Tibial nerve (tissue), 4 donors: Measurements from ENCODE around the gene SAMD3. TPM values are rescaled to one million over a fixed set of nuclear protein-coding genes. Genes with fewer than 3 reads are reported as not detected.

Experiments
- DNase-seq, 2 donors: peaks; one replicate each; pipeline ENCODE4 v3.0.0-alpha.2; 2019; ENCODE audit warnings: low spot score in 2 of 2
- H3K27ac ChIP-seq, 4 donors: fragments of 200-600 bp; sonication (generic) in 3 of 4; one replicate each; pipeline ENCODE4 v1.5.1; 2017 to 2019; ENCODE audit warnings: mild to moderate bottlenecking in 1 of 4
- H3K27me3 ChIP-seq, 2 donors: fragments of 200-600 bp; sonication (generic) in 1 of 2; one replicate each; pipeline versions ENCODE4 v1.5.1 to v1.6.0; 2017 to 2019
- H3K36me3 ChIP-seq, 3 donors: fragments of 200-600 bp; sonication (generic); one replicate each; pipeline ENCODE4 v1.5.1; 2018 to 2019
- H3K4me1 ChIP-seq, 4 donors: fragments of 200-600 bp; sonication (generic) in 3 of 4; one replicate each; pipeline ENCODE4 v1.5.1; 2017 to 2019
- H3K4me3 ChIP-seq, 4 donors: fragments of 200-600 bp; sonication (generic) in 3 of 4; one replicate each; pipeline ENCODE4 v1.5.1; 2017 to 2019; ENCODE audit warnings: mild to moderate bottlenecking in 1 of 4, moderate library complexity in 1 of 4
- H3K9me3 ChIP-seq, 4 donors: fragments of 200-600 bp; sonication (generic) in 3 of 4; one replicate each; pipeline ENCODE4 v1.5.1; 2017 to 2019
- EP300 ChIP-seq, 2 donors: sonication (generic); formaldehyde crosslinking; IDR thresholded peaks; one replicate each; pipeline ENCODE4 v1.6.1; 2017; ENCODE audit warnings: antibody characterized with exemption in 2 of 2, mild to moderate bottlenecking in 1 of 2
- POLR2A ChIP-seq, 2 donors: fragments of 450-650 bp; IDR thresholded peaks; one replicate each; pipeline ENCODE4 v1.6.1; 2017; ENCODE audit warnings: antibody characterized with exemption in 2 of 2, mild to moderate bottlenecking in 2 of 2, moderate library complexity in 2 of 2
- WGBS, 2 donors: methylation state at CpG; one replicate each; pipeline ENCODE4 v1.1.5; 2018; 5-methylcytosine and 5-hydroxymethylcytosine counted together
- total RNA-seq, 4 donors: library from RNA; depleted of rRNA; stranded (reverse); fragments of >200 nt; gene quantifications; one replicate each; pipeline ENCODE4 v1.1.0, GENCODE V29; 2016
- TF ChIP-seq, protein P1 (sequence below), 5 experiments: fragments of 200-600 bp in 3 of 5; fragments of 450-650 bp in 2 of 5; sonication (generic) in 3 of 5; IDR thresholded peaks; one replicate each; pipeline ENCODE4 v1.5.1; 2016 to 2019; ENCODE audit warnings: antibody characterized with exemption in 5 of 5, mild to moderate bottlenecking in 3 of 5, moderate library complexity in 2 of 5

The SAMD3 gene
- total RNA-seq, 4 donors from 2014 or later, result 0.44 to 4.0 (median 1.4) TPM

GRCh38 chr6:130159956-130160355, 62.8 kb downstream of the SAMD3 start:
- Histone ChIP-seq H3K4me3 (no peak overlapping the region), H3K27ac (no peak overlapping the region), H3K36me3 (no peaks in the 10 kb centered on the region), H3K4me1 (no peaks in the 10 kb centered on the region), H3K27me3 (no peaks in the 10 kb centered on the region), H3K9me3 (peaks cover 0 to 21% (median 0%) of the 10 kb centered on the region in 4 donors)
- TF ChIP-seq EP300 (IDR thresholded peaks at IDR 0.05) (no peak), POLR2A (IDR thresholded peaks at IDR 0.05) (no peak)
- TF ChIP-seq, protein P1, sequence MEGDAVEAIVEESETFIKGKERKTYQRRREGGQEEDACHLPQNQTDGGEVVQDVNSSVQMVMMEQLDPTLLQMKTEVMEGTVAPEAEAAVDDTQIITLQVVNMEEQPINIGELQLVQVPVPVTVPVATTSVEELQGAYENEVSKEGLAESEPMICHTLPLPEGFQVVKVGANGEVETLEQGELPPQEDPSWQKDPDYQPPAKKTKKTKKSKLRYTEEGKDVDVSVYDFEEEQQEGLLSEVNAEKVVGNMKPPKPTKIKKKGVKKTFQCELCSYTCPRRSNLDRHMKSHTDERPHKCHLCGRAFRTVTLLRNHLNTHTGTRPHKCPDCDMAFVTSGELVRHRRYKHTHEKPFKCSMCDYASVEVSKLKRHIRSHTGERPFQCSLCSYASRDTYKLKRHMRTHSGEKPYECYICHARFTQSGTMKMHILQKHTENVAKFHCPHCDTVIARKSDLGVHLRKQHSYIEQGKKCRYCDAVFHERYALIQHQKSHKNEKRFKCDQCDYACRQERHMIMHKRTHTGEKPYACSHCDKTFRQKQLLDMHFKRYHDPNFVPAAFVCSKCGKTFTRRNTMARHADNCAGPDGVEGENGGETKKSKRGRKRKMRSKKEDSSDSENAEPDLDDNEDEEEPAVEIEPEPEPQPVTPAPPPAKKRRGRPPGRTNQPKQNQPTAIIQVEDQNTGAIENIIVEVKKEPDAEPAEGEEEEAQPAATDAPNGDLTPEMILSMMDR (IDR thresholded peaks at IDR 0.05), result no peak
- WGBS, 2 donors, result 51 to 56% methylated on average over 3 of the region's 3 CpGs
- DNase-seq, result no peak

- peaks cover 0 to 17% (median 0%) of the 10 kb centered on the region in 4 donors for H3K9me3 ChIP-seq
- WGBS, 2 donors, result 94 to 96% methylated on average over 4 of the region's 4 CpGs
- H3K4me1 ChIP-seq, result no peaks in the 10 kb centered on the region
- H3K27ac ChIP-seq, result no peak overlapping the region
- no peaks in the 10 kb centered on the region for H3K36me3 ChIP-seq
- no peak for DNase-seq
- H3K4me3 ChIP-seq, result no peak overlapping the region
- TF ChIP-seq, protein P1 (IDR thresholded peaks at IDR 0.05), result no peak
- TF ChIP-seq EP300 (IDR thresholded peaks at IDR 0.05), result no peak
- no peaks in the 10 kb centered on the region for H3K27me3 ChIP-seq
Measured at GRCh38 chr6:130158548-130158947, 64.2 kb downstream of the SAMD3 start.

DNA sequence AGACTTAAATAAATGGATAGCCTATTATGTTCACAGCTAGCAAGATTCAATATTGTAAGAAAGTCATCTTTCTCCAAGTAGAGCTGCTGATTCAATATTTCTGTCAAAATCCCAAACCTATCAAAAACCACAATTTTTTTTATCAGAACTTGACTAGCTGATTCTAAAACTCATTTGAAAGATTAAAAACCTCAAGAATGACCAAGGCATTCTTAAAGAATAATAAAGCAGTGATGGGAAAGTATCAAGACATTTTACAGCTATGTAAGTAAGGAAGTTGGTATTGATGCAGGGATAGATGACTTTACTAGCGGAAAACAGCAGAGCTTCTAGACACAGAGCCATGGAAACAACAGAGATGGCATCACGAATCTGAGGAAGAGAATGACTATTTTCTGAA, 64.7 kb downstream of the SAMD3 start:
- TF ChIP-seq, protein P1 (IDR thresholded peaks at IDR 0.05), result no peak
- TF ChIP-seq EP300 (IDR thresholded peaks at IDR 0.05) (no peak), POLR2A (IDR thresholded peaks at IDR 0.05) (no peak)
- H3K4me3 ChIP-seq, result no peak overlapping the region
- H3K36me3 ChIP-seq, result peaks cover 0 to 1% (median 0%) of the 10 kb centered on the region in 3 donors
- WGBS, 2 donors, result 90 to 92% methylated on average over 2 of the region's 2 CpGs
- peaks cover 0 to 17% (median 0%) of the 10 kb centered on the region in 4 donors for H3K9me3 ChIP-seq
- H3K27me3 ChIP-seq, result no peaks in the 10 kb centered on the region
- DNase-seq, result no peak
- no peaks in the 10 kb centered on the region for H3K4me1 ChIP-seq
- no peak overlapping the region for H3K27ac ChIP-seq

DNA sequence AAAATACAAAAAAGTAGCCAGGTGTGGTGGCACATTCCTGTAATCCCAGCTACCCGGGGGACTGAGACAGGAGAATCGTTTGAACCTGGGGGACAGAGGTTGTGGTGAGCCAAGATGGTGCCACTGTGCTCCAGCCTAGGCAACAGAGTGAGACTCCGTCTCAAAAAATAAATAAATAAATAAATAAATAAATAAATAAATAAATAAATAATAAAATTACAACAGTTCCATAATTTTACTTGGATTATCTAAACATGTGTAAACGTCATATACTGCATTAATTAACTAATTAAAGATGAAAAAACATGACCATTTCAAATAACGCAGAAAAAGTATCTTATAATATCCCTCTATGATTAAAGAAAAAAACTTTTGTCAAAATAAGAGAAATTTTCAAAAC, 65.8 kb downstream of the SAMD3 start:
- Histone ChIP-seq H3K27me3 (no peaks in the 10 kb centered on the region), H3K9me3 (peaks cover 0 to 17% (median 0%) of the 10 kb centered on the region in 4 donors), H3K36me3 (peaks cover 0 to 3% (median 0%) of the 10 kb centered on the region in 3 donors), H3K4me3 (no peak overlapping the region), H3K27ac (no peak overlapping the region), H3K4me1 (no peaks in the 10 kb centered on the region)
- TF ChIP-seq EP300 (IDR thresholded peaks at IDR 0.05) (no peak), POLR2A (IDR thresholded peaks at IDR 0.05) (no peak)
- TF ChIP-seq, protein P1 (IDR thresholded peaks at IDR 0.05), result no peak
- DNase-seq, result no peak
- 95 to 96% methylated on average over 5 of the region's 5 CpGs for whole genome bisulfite sequencing, 2 donors

- Histone ChIP-seq H3K4me1 (no peaks in the 10 kb centered on the region), H3K4me3 (no peak overlapping the region), H3K27me3 (no peaks in the 10 kb centered on the region), H3K36me3 (peaks cover 0 to 3% (median 0%) of the 10 kb centered on the region in 3 donors), H3K9me3 (peaks cover 0 to under 1% (median 0%) of the 10 kb centered on the region in 4 donors), H3K27ac (no peak overlapping the region)
- DNase-seq, result no peak
- 79 to 83% methylated on average over 6 of the region's 6 CpGs for WGBS, 2 donors
- TF ChIP-seq EP300 (IDR thresholded peaks at IDR 0.05) (no peak), POLR2A (IDR thresholded peaks at IDR 0.05) (no peak)
- TF ChIP-seq, protein P1 (IDR thresholded peaks at IDR 0.05), result no peak
Measured at GRCh38 chr6:130152908-130153510, 69.7 kb downstream of the SAMD3 start.
